H1 (cell line): Measurements from ENCODE around the gene GRIK2. TPM values are rescaled to one million over a fixed set of nuclear protein-coding genes. Genes with fewer than 3 reads are reported as not detected.

Experiments
- CTCF ChIA-PET: fragments of 300-600 bp; sonication (Branson Sonifier 250); formaldehyde crosslinking; loops from one replicate; lab custom pipeline; 2021; ENCODE audit not compliant: partially characterized antibody; lab: Charles Lee
- POLR2A ChIA-PET: fragments of 300-600 bp; sonication (Branson Sonifier 250); formaldehyde crosslinking; loops from one replicate; lab custom pipeline; 2021; ENCODE audit warnings: inconsistent platforms; ENCODE audit not compliant: partially characterized antibody; lab: Charles Lee
- DNase-seq, 2 experiments: peaks; one replicate each; pipeline versions ENCODE4 v3.0.0 to v3.0.0-alpha.2; 2010 to 2022; ENCODE audit warnings: low spot score in 2 of 2, low read depth in 1 of 2, mixed read lengths in 1 of 2
- FAIRE-seq: peaks from 2 replicates; lab custom pipeline; 2011; peaks lifted over from hg19 to GRCh38; lab: Jason Lieb, UNC
- H2AFZ ChIP-seq: 2 replicates; pipeline ENCODE4 v1.8.1; 2012; ENCODE audit warnings: low read length, inconsistent platforms
- H2AK5ac ChIP-seq: 2 replicates; pipeline ENCODE4 v1.6.1; 2013; ENCODE audit warnings: low read depth, low read length
- H2BK120ac ChIP-seq: replicated peaks from 2 replicates; pipeline ENCODE3; 2013; ENCODE audit warnings: low read depth, low read length, inconsistent platforms
- H2BK12ac ChIP-seq: 2 replicates; pipeline ENCODE4 v1.6.1; 2013; ENCODE audit warnings: low read depth, low read length
- H2BK15ac ChIP-seq: 2 replicates; pipeline ENCODE4 v1.6.1; 2013; ENCODE audit warnings: low read length
- H2BK20ac ChIP-seq: 2 replicates; pipeline ENCODE4 v1.6.1; 2013; ENCODE audit warnings: low read length
- H2BK5ac ChIP-seq: 2 replicates; pipeline ENCODE4 v1.6.1; 2013; ENCODE audit warnings: low read depth, low read length
- H3K14ac ChIP-seq: 2 replicates; pipeline ENCODE4 v1.6.1; 2013; ENCODE audit warnings: inconsistent platforms; ENCODE audit not compliant: insufficient read length
- H3K18ac ChIP-seq: 2 replicates; pipeline ENCODE4 v1.6.1; 2013; ENCODE audit warnings: low read length; ENCODE audit errors: extremely low read depth
- H3K23ac ChIP-seq: 2 replicates; pipeline ENCODE4 v1.6.1; 2013; ENCODE audit warnings: inconsistent platforms; ENCODE audit not compliant: insufficient read length
- H3K23me2 ChIP-seq: 2 replicates; pipeline ENCODE4 v1.6.1; 2013; ENCODE audit warnings: low read depth, low read length
- H3K27ac ChIP-seq: 2 replicates; pipeline ENCODE4 v1.6.1; 2011; ENCODE audit warnings: low read depth, low read length, inconsistent platforms
- H3K27me3 ChIP-seq, 4 experiments: replicated peaks in 1 of 4; 1 replicate in 1 of 4; 2 replicates in 3 of 4; pipeline versions ENCODE4 v1.6.1 to v1.8.1; 2011 to 2013; ENCODE audit warnings: low read length in 3 of 4, mild to moderate bottlenecking in 3 of 4, inconsistent platforms in 2 of 4, mixed read lengths in 2 of 4, moderate library complexity in 1 of 4; ENCODE audit not compliant: control insufficient read depth in 3 of 4, insufficient read depth in 3 of 4; ENCODE audit errors: extremely low read depth in 1 of 4
- H3K36me3 ChIP-seq, 4 experiments: 2 replicates each; pipeline versions ENCODE4 v1.6.1 to v1.8.1; 2011 to 2013; ENCODE audit warnings: mild to moderate bottlenecking in 4 of 4, low read length in 3 of 4, moderate library complexity in 2 of 4, control low read depth in 1 of 4, inconsistent platforms in 1 of 4; ENCODE audit not compliant: insufficient read depth in 4 of 4, control insufficient read depth in 2 of 4
- H3K4ac ChIP-seq: replicated peaks from 2 replicates; pipeline ENCODE3; 2013; ENCODE audit warnings: low read length, low read depth, mixed read lengths, inconsistent platforms; ENCODE audit not compliant: insufficient read length
- H3K4me1 ChIP-seq, 4 experiments: replicated peaks in 1 of 4; 1 replicate in 1 of 4; 2 replicates in 3 of 4; pipeline versions ENCODE4 v1.6.1 to v1.8.1; 2011 to 2013; ENCODE audit warnings: low read length in 3 of 4, inconsistent platforms in 2 of 4, mixed read lengths in 1 of 4; ENCODE audit not compliant: insufficient read depth in 4 of 4, control insufficient read depth in 3 of 4
- H3K4me2 ChIP-seq, 2 experiments: 2 replicates each; pipeline versions ENCODE4 v1.6.1 to v1.8.1; 2011 to 2013; ENCODE audit warnings: low read depth in 2 of 2, low read length in 2 of 2, control low read depth in 1 of 2, inconsistent platforms in 1 of 2, mild to moderate bottlenecking in 1 of 2; ENCODE audit not compliant: insufficient read depth in 1 of 2
- H3K4me3 ChIP-seq, 4 experiments: fragments of 200-600, 300-600 bp in 1 of 4; sonication (generic), shearing (Covaris generic), sonication (Bioruptor Twin) in 1 of 4; 2 replicates each; pipeline versions ENCODE4 v1.5.1 to v1.8.1; 2011 to 2016; ENCODE audit warnings: low read length in 4 of 4, low read depth in 3 of 4, control low read depth in 2 of 4, inconsistent platforms in 2 of 4, mild to moderate bottlenecking in 2 of 4, mixed read lengths in 1 of 4, moderate library complexity in 1 of 4; ENCODE audit not compliant: insufficient read depth in 2 of 4; ENCODE audit errors: extremely low read depth in 1 of 4
- H3K56ac ChIP-seq: replicated peaks from 2 replicates; pipeline ENCODE3; 2013; ENCODE audit warnings: low read depth, mild to moderate bottlenecking, mixed read lengths, low read length, inconsistent platforms; ENCODE audit not compliant: insufficient read length
- H3K79me1 ChIP-seq: 2 replicates; pipeline ENCODE4 v1.6.1; 2013; ENCODE audit warnings: low read depth, low read length, control low read depth
- H3K79me2 ChIP-seq, 2 experiments: 2 replicates each; pipeline versions ENCODE4 v1.6.1 to v1.8.1; 2012 to 2013; ENCODE audit warnings: low read length in 2 of 2, mild to moderate bottlenecking in 2 of 2, inconsistent platforms in 1 of 2; ENCODE audit not compliant: insufficient read depth in 2 of 2, control insufficient read depth in 1 of 2
- H3K9ac ChIP-seq, 4 experiments: replicated peaks in 1 of 4; 1 replicate in 1 of 4; 2 replicates in 3 of 4; pipeline versions ENCODE4 v1.6.1 to v1.8.1; 2011 to 2013; ENCODE audit warnings: low read depth in 3 of 4, low read length in 3 of 4, control low read depth in 2 of 4, mild to moderate bottlenecking in 2 of 4, moderate library complexity in 2 of 4, inconsistent platforms in 1 of 4; ENCODE audit errors: extremely low read depth in 1 of 4
- H3K9me3 ChIP-seq, 2 experiments: 2 replicates each; pipeline versions ENCODE4 v1.6.1 to v1.8.1; 2012 to 2013; ENCODE audit warnings: mild to moderate bottlenecking in 2 of 2, moderate library complexity in 2 of 2, control low read depth in 1 of 2, inconsistent platforms in 1 of 2, low read depth in 1 of 2, low read length in 1 of 2, mixed read lengths in 1 of 2; ENCODE audit not compliant: insufficient read depth in 2 of 2
- H4K20me1 ChIP-seq, 2 experiments: replicated peaks in 1 of 2; 2 replicates each; pipeline versions ENCODE3 to v1.8.1; 2011 to 2013; ENCODE audit warnings: inconsistent platforms in 2 of 2, low read length in 2 of 2, mild to moderate bottlenecking in 1 of 2; ENCODE audit not compliant: insufficient read depth in 2 of 2, control insufficient read depth in 1 of 2
- H4K5ac ChIP-seq: 2 replicates; pipeline ENCODE4 v1.6.1; 2013; ENCODE audit warnings: low read length, low read depth, mixed read lengths, inconsistent platforms; ENCODE audit not compliant: insufficient read length
- H4K8ac ChIP-seq: 2 replicates; pipeline ENCODE4 v1.8.0; 2013; ENCODE audit warnings: mild to moderate bottlenecking, moderate library complexity, low read length, inconsistent platforms; ENCODE audit not compliant: insufficient read depth; ENCODE audit errors: extremely low read depth
- H4K91ac ChIP-seq: replicated peaks from 2 replicates; pipeline ENCODE3; 2013; ENCODE audit warnings: low read length, mixed read lengths, inconsistent platforms; ENCODE audit not compliant: insufficient read length
- BCL11A ChIP-seq, 2 experiments: IDR thresholded peaks; one replicate each; pipeline ENCODE4 v1.6.1; 2011; ENCODE audit warnings: low read depth in 2 of 2, low read length in 2 of 2, mild to moderate bottlenecking in 2 of 2
- EP300 ChIP-seq, 2 experiments: IDR thresholded peaks; 1 replicate in 1 of 2; 2 replicates in 1 of 2; pipeline ENCODE4 v1.6.1; 2011 to 2012; ENCODE audit warnings: low read depth in 2 of 2, low read length in 2 of 2, mild to moderate bottlenecking in 2 of 2, borderline replicate concordance in 1 of 2, inconsistent platforms in 1 of 2, moderate library complexity in 1 of 2
- EZH2 ChIP-seq: fragments of 200-600 bp; sonication (generic); IDR thresholded peaks from 2 replicates; pipeline ENCODE4 v1.7.1; 2012; ENCODE audit warnings: low read depth, mild to moderate bottlenecking, moderate library complexity, low read length, inconsistent platforms; ENCODE audit not compliant: severe bottlenecking
- HDAC2 ChIP-seq, 2 experiments: fragments of 300-600 bp in 1 of 2; sonication (generic) in 1 of 2; IDR thresholded peaks; 2 replicates each; pipeline ENCODE4 v1.6.1; 2011 to 2012; ENCODE audit warnings: low read depth in 2 of 2, low read length in 2 of 2, mild to moderate bottlenecking in 2 of 2, moderate library complexity in 2 of 2, borderline replicate concordance in 1 of 2, inconsistent platforms in 1 of 2
- POU5F1 ChIP-seq: IDR thresholded peaks from 2 replicates; pipeline ENCODE4 v1.6.1; 2011; ENCODE audit warnings: low read depth, mild to moderate bottlenecking, low read length, moderate library complexity
- SUZ12 ChIP-seq: fragments of 200-600 bp; sonication (generic); IDR thresholded peaks from 2 replicates; pipeline ENCODE4 v1.6.1; 2012; ENCODE audit warnings: mild to moderate bottlenecking, inconsistent platforms, low read length, moderate library complexity, mixed read lengths
- WGBS, 2 experiments: shearing (Covaris generic) in 1 of 2; methylation state at CpG; one replicate each; pipeline versions ENCODE4 v1.1.6 to v1.1.7; 2013 to 2015; ENCODE audit warnings: low lambda C conversion rate in 2 of 2, mixed read lengths in 2 of 2, inconsistent platforms in 1 of 2, low coverage in 1 of 2, missing lambda C conversion rate in 1 of 2; ENCODE audit not compliant: insufficient replicate concordance in 2 of 2, insufficient coverage in 1 of 2, insufficient read length in 1 of 2; ENCODE audit errors: extremely low coverage in 1 of 2, missing lambda C conversion rate in 1 of 2; 5-methylcytosine and 5-hydroxymethylcytosine counted together
- polyA plus RNA-seq, 7 experiments: library from polyadenylated mRNA; depleted of rRNA in 3 of 7; stranded (reverse) in 5 of 7; unstranded in 2 of 7; fragments of >200 nt in 5 of 7; fragments of 200-250 nt in 2 of 7; gene quantifications; 1 replicate in 5 of 7; 2 replicates in 1 of 7; 4 replicates in 1 of 7; pipeline versions ENCODE4 v1.2.1 to v1.2.3, GENCODE V29; 2011 to 2013; ENCODE audit warnings: missing spikeins in 2 of 7, mixed read lengths in 2 of 7
- total RNA-seq: library from RNA; stranded (reverse); fragmentation: NEBNext Ultra II Directional; extraction: Animal tissue kit (Norgen Biotek cat#: 25700); gene quantifications from 2 replicates; pipeline ENCODE4 v1.2.1, GENCODE V29; 2021

The GRIK2 gene
- total and polyA plus RNA-seq, 2 of the 8 experiments (the other 6 are each of a cell fraction or from before 2014, with no cell fraction given) = 1.8 to 2.2 TPM

GRCh38 chr6:102085257-102085656 is 691.7 kb downstream of the GRIK2 start:
- H3K79me2 ChIP-seq = no peaks in the 10 kb centered on the region
- H3K23ac ChIP-seq = no peak overlapping the region
- no peaks in the 10 kb centered on the region for H3K27me3 ChIP-seq
- no peak overlapping the region for H3K18ac ChIP-seq
- H2BK20ac ChIP-seq = no peak overlapping the region
- ChIA-PET CTCF (interaction anchor here (0.6 to 1.3 kb wide), 2 partner anchors 28 to 416 kb away, joined by 3 to 4 read pairs; no protein-coding TSS in a partner anchor), POLR2A (no interaction called here)
- H3K4me2 ChIP-seq = no peak overlapping the region
- DNase-seq (no peak), FAIRE-seq (no peak)
- H3K27ac ChIP-seq = no peak overlapping the region
- no peak for TF ChIP-seq BCL11A (IDR thresholded peaks at IDR 0.05; ENCODE audit: low read depth in 2 of 2, low read length in 2 of 2)
- TF ChIP-seq EP300 (IDR thresholded peaks at IDR 0.05; ENCODE audit: borderline replicate concordance in 1 of 2, low read depth in 2 of 2, low read length in 2 of 2) = no peak
- no peak for TF ChIP-seq HDAC2 (IDR thresholded peaks at IDR 0.05; ENCODE audit: borderline replicate concordance in 1 of 2, low read depth in 2 of 2, low read length in 2 of 2)
- TF ChIP-seq POU5F1 = no peak
- TF ChIP-seq SUZ12 = no peak
- no peak for TF ChIP-seq EZH2
- H3K4me1 ChIP-seq = no peaks in the 10 kb centered on the region
- no peaks in the 10 kb centered on the region for H3K36me3 ChIP-seq
- no peak overlapping the region for H4K5ac ChIP-seq
- 86% methylated on average over 2 of the region's 2 CpGs; no CpG with 5 or more reads in 1 of the 2 experiments for WGBS, 2 experiments
- no peak overlapping the region for H2BK120ac ChIP-seq
- no peaks in the 10 kb centered on the region for H3K23me2 ChIP-seq
- H2BK15ac ChIP-seq = no peak overlapping the region
- H2BK12ac ChIP-seq = no peak overlapping the region
- H2AFZ ChIP-seq = no peak overlapping the region
- H3K14ac ChIP-seq = no peak overlapping the region
- H3K9ac ChIP-seq = no peak overlapping the region
- no peak overlapping the region for H4K91ac ChIP-seq
- no peak overlapping the region for H2BK5ac ChIP-seq
- H2AK5ac ChIP-seq = no peak overlapping the region
- H3K79me1 ChIP-seq = no peaks in the 10 kb centered on the region
- H4K8ac ChIP-seq = no peak overlapping the region
- no peaks in the 10 kb centered on the region for H4K20me1 ChIP-seq
- peaks cover 0 to 4% of the 10 kb centered on the region in 2 experiments; a peak in 1 of 4 replicates for H3K9me3 ChIP-seq
- H3K56ac ChIP-seq = no peak overlapping the region
- H3K4ac ChIP-seq = no peak overlapping the region
- no peak overlapping the region for H3K4me3 ChIP-seq
